SK-N-SH (cell line): ENCODE results near the gene USP17L11. TPM values are rescaled to one million over a fixed set of nuclear protein-coding genes. Genes with fewer than 3 reads are reported as not detected.
"Not testable (repeated sequence)": the region's sequence is repeated elsewhere in the genome, so short reads cannot be mapped to it uniquely, and the experiment has no call there.

Experiments used
- CTCF ChIA-PET: fragments of 300-600, 350-600 bp; formaldehyde crosslinking; extraction: SDS; loops from one replicate; lab custom pipeline; 2021; lab: Yijun Ruan, JAX
- POLR2A ChIA-PET: fragments of 350-600 bp; sonication (Branson Sonifier 250); formaldehyde crosslinking; extraction: SDS; loops from one replicate; lab custom pipeline; 2020; ENCODE audit warnings: antibody characterized with exemption, inconsistent platforms; lab: Yijun Ruan, JAX
- DNase-seq: peaks from one replicate; pipeline ENCODE4 v3.0.0; 2012
- H2AFZ ChIP-seq: fragments of 200-600 bp; sonication (generic); 2 replicates; pipeline ENCODE4 v1.8.1; 2016; ENCODE audit warnings: antibody characterized with exemption, mild to moderate bottlenecking, low read depth
- H3F3A ChIP-seq: fragments of 200-600 bp; sonication (generic); replicated peaks from 2 replicates; pipeline ENCODE3; 2016; ENCODE audit warnings: antibody characterized with exemption, mild to moderate bottlenecking; ENCODE audit not compliant: insufficient read depth
- H3K27ac ChIP-seq, 2 experiments: fragments of 200-500 bp in 1 of 2; fragments of 200-600 bp in 1 of 2; sonication (Bioruptor generic) in 1 of 2; sonication (generic), shearing (Covaris generic) in 1 of 2; 2 replicates each; pipeline versions ENCODE4 v1.5.1 to v1.6.1; 2014 to 2016; ENCODE audit warnings: low read depth in 2 of 2, inconsistent platforms in 1 of 2, low read length in 1 of 2, mild to moderate bottlenecking in 1 of 2, mixed read lengths in 1 of 2
- H3K27me3 ChIP-seq: fragments of 200-600 bp; sonication (generic), shearing (Covaris generic); 2 replicates; pipeline ENCODE4 v1.6.1; 2016; ENCODE audit warnings: mixed run types; ENCODE audit not compliant: insufficient read depth
- H3K36me3 ChIP-seq, 2 experiments: fragments of 200-500 bp in 1 of 2; fragments of 200-600 bp in 1 of 2; sonication (Bioruptor generic) in 1 of 2; sonication (generic) in 1 of 2; replicated peaks in 1 of 2; 2 replicates each; pipeline versions ENCODE3 to v1.5.1; 2014 to 2016; ENCODE audit warnings: low read length in 1 of 2, mild to moderate bottlenecking in 1 of 2; ENCODE audit not compliant: insufficient read depth in 2 of 2, control insufficient read depth in 1 of 2
- H3K4me1 ChIP-seq, 2 experiments: fragments of 200-500 bp in 1 of 2; fragments of 200-600 bp in 1 of 2; sonication (Bioruptor generic) in 1 of 2; sonication (generic), shearing (Covaris generic) in 1 of 2; 2 replicates each; pipeline versions ENCODE4 v1.5.1 to v1.6.1; 2014 to 2016; ENCODE audit warnings: low read depth in 1 of 2, low read length in 1 of 2, mixed run types in 1 of 2; ENCODE audit not compliant: insufficient read depth in 2 of 2, control insufficient read depth in 1 of 2
- H3K4me2 ChIP-seq: fragments of 200-600 bp; sonication (generic), shearing (Covaris generic); 2 replicates; pipeline ENCODE4 v1.6.1; 2017; ENCODE audit warnings: mixed run types
- H3K4me3 ChIP-seq, 2 experiments: fragments of 200-500 bp in 1 of 2; fragments of 200-600 bp in 1 of 2; sonication (Bioruptor generic) in 1 of 2; sonication (generic), shearing (Covaris generic) in 1 of 2; 2 replicates each; pipeline versions ENCODE4 v1.5.1 to v1.8.1; 2014 to 2016; ENCODE audit warnings: low read depth in 2 of 2, inconsistent platforms in 1 of 2, low read length in 1 of 2, mild to moderate bottlenecking in 1 of 2, mixed read lengths in 1 of 2, moderate library complexity in 1 of 2
- H3K79me2 ChIP-seq: fragments of 200-600 bp; sonication (generic); 2 replicates; pipeline ENCODE4 v1.8.1; 2017; ENCODE audit warnings: mild to moderate bottlenecking; ENCODE audit not compliant: insufficient read depth
- H3K9ac ChIP-seq: fragments of 200-600 bp; sonication (generic); 2 replicates; pipeline ENCODE4 v1.6.1; 2017; ENCODE audit warnings: mixed run types
- H3K9me2 ChIP-seq: fragments of 200-600 bp; sonication (generic); 2 replicates; pipeline ENCODE4 v1.6.1; 2017; ENCODE audit warnings: mixed run types
- H3K9me3 ChIP-seq: fragments of 200-600 bp; sonication (generic); 2 replicates; pipeline ENCODE4 v1.6.1; 2017; ENCODE audit warnings: mixed run types, mild to moderate bottlenecking, moderate library complexity
- H4K20me1 ChIP-seq: fragments of 200-600 bp; sonication (generic); 2 replicates; pipeline ENCODE4 v1.6.1; 2017; ENCODE audit warnings: mild to moderate bottlenecking, mixed run types; ENCODE audit not compliant: insufficient read depth
- WGBS: methylation state at CpG from one replicate; pipeline ENCODE4 v1.1.6; 2017; ENCODE audit warnings: low lambda C conversion rate; 5-methylcytosine and 5-hydroxymethylcytosine counted together
- polyA plus RNA-seq, 3 experiments: library from polyadenylated mRNA; depleted of rRNA; stranded (reverse); fragments of >200 nt; gene quantifications; 2 replicates each; pipeline ENCODE4 v1.2.3, GENCODE V29; 2012

The USP17L11 gene
- polyA plus RNA-seq (2012; rRNA removed): not detected in 2 replicates
- polyA plus RNA-seq (2012; cell fraction: cytosol; rRNA removed): 0.04 TPM in 1 of 2 replicates, not detected in the other
- not detected in 2 replicates for polyA plus RNA-seq (2012; cell fraction: nucleus; rRNA removed)

- H3K27ac ChIP-seq, H3K36me3 ChIP-seq, DNase-seq, H4K20me1 ChIP-seq, CTCF ChIA-PET, POLR2A ChIA-PET, H3K9me3 ChIP-seq, H3F3A ChIP-seq, H3K9ac ChIP-seq, H3K27me3 ChIP-seq, H3K79me2 ChIP-seq, H2AFZ ChIP-seq, H3K4me3 ChIP-seq, H3K4me2 ChIP-seq, H3K9me2 ChIP-seq, H3K4me1 ChIP-seq: not testable (repeated sequence)
- no CpG with 5 or more reads among the region's 14 CpGs for WGBS
These were observed at the start of gene USP17L11 for GRCh38 chr4:9215105-9215504. TSS of gene USP17L11 (plus strand) at chr4:9215405. CDS start at chr4:9215405, 0 bp downstream.

GRCh38 chr4:9165990-9166389 lies 49.2 kb upstream of the USP17L11 start:
- H3K9me3 ChIP-seq, H3K36me3 ChIP-seq, POLR2A ChIA-PET, CTCF ChIA-PET, H3K9me2 ChIP-seq, H3K4me3 ChIP-seq, H4K20me1 ChIP-seq, H3K27me3 ChIP-seq, H3K79me2 ChIP-seq, H3K4me1 ChIP-seq, H3F3A ChIP-seq, DNase-seq, H3K4me2 ChIP-seq, H2AFZ ChIP-seq, H3K9ac ChIP-seq, H3K27ac ChIP-seq: not testable (repeated sequence)
- no CpG with 5 or more reads among the region's 8 CpGs for WGBS

- H3K4me2 ChIP-seq, H3K9me2 ChIP-seq, DNase-seq, H3K4me1 ChIP-seq, H3K9me3 ChIP-seq, H3K36me3 ChIP-seq, POLR2A ChIA-PET, H3K27ac ChIP-seq, H2AFZ ChIP-seq, H3K79me2 ChIP-seq, H3K9ac ChIP-seq, H3F3A ChIP-seq, H4K20me1 ChIP-seq, H3K27me3 ChIP-seq, CTCF ChIA-PET, H3K4me3 ChIP-seq: not testable (repeated sequence)
- WGBS: no CpG with 5 or more reads among the region's 11 CpGs
These were observed 45.3 kb upstream of the USP17L11 start, which contains the start of gene FAM90A26 for GRCh38 chr4:9169791-9170459. TSS of gene FAM90A26 (plus strand) at chr4:9170409. CDS start at chr4:9173173, 2,764 bp downstream.

GRCh38 chr4:9210357-9210756 lies 4.8 kb upstream of the USP17L11 start, which contains the start of gene USP17L10:
TSS of gene USP17L10 (plus strand) at chr4:9210657. CDS start at chr4:9210657, 0 bp downstream.
- H3K4me3 ChIP-seq, H3K27me3 ChIP-seq, H3K9ac ChIP-seq, POLR2A ChIA-PET, H4K20me1 ChIP-seq, H3K36me3 ChIP-seq, CTCF ChIA-PET, H3K9me3 ChIP-seq, H3K27ac ChIP-seq, H3F3A ChIP-seq, H3K79me2 ChIP-seq, H2AFZ ChIP-seq, H3K4me2 ChIP-seq, H3K9me2 ChIP-seq, DNase-seq, H3K4me1 ChIP-seq: not testable (repeated sequence)
- WGBS: 13% methylated on average over 4 of the region's 13 CpGs

- H3K27ac ChIP-seq, H3K9me3 ChIP-seq, H3F3A ChIP-seq, H3K79me2 ChIP-seq, H3K27me3 ChIP-seq, H3K4me2 ChIP-seq, DNase-seq, H2AFZ ChIP-seq, H4K20me1 ChIP-seq, H3K4me3 ChIP-seq, H3K4me1 ChIP-seq, H3K9ac ChIP-seq, POLR2A ChIA-PET, H3K9me2 ChIP-seq, H3K36me3 ChIP-seq, CTCF ChIA-PET: not testable (repeated sequence)
- WGBS: 28% methylated on average over 13 of the region's 14 CpGs
These were observed 504 bp upstream of the USP17L11 start for GRCh38 chr4:9214701-9215100.

- H3K4me2 ChIP-seq, H3K27ac ChIP-seq, H4K20me1 ChIP-seq, H3K27me3 ChIP-seq, POLR2A ChIA-PET, CTCF ChIA-PET, H3K9ac ChIP-seq, H3F3A ChIP-seq, H2AFZ ChIP-seq, H3K9me2 ChIP-seq, H3K4me1 ChIP-seq, H3K36me3 ChIP-seq, H3K79me2 ChIP-seq, H3K4me3 ChIP-seq, H3K9me3 ChIP-seq, DNase-seq: not testable (repeated sequence)
- no CpG with 5 or more reads among the region's 13 CpGs for WGBS
These were observed 4.6 kb downstream of the USP17L11 start, which contains the start of gene USP17L12 for GRCh38 chr4:9219852-9220251. TSS of gene USP17L12 (plus strand) at chr4:9220152. CDS start at chr4:9220152, 0 bp downstream.
